PC-3 (cell line): ENCODE data around the gene WLS.

Source experiments
- CTCF ChIP-seq: fragments of 300-600 bp; sonication (generic); conservative IDR thresholded peaks from 2 replicates; pipeline ENCODE4 v1.5.1; 2017; ENCODE audit warnings: antibody characterized with exemption, low read depth, mild to moderate bottlenecking, low read length
- EZH2 ChIP-seq: fragments of 300-600 bp; sonication (generic); IDR thresholded peaks from one replicate; pipeline ENCODE4 v1.6.1; 2017; ENCODE audit warnings: antibody characterized with exemption, mild to moderate bottlenecking, low read length; ENCODE audit not compliant: unreplicated experiment
- EZH2phosphoT487 ChIP-seq: fragments of 300-600 bp; sonication (generic); IDR thresholded peaks from 2 replicates; pipeline ENCODE4 v1.6.1; 2018; ENCODE audit warnings: mild to moderate bottlenecking, antibody characterized with exemption, low read length, borderline replicate concordance

- TF ChIP-seq CTCF (no peak), EZH2phosphoT487 (no peak), EZH2 (no peak)
Observed at GRCh38 chr1:68142036-68142435, 90.3 kb downstream of the WLS start.
